Smooth muscle cell (in vitro differentiated cells): ENCODE measurements around the gene ANKRD11. TPM values are rescaled to one million over a fixed set of nuclear protein-coding genes. Genes with fewer than 3 reads are reported as not detected.

ENCODE experiments used
- DNase-seq: peaks from one replicate; lab custom pipeline; 2025; ENCODE audit not compliant: unreplicated experiment; lab: John Stamatoyannopoulos, UW
- H2AFZ ChIP-seq: fragments of 200-600 bp; sonication (generic); 2 replicates; pipeline ENCODE4 v1.6.0; 2016; ENCODE audit warnings: antibody characterized with exemption, low read depth, mild to moderate bottlenecking
- H3F3A ChIP-seq: fragments of 200-600 bp; sonication (generic); 2 replicates; pipeline ENCODE4 v1.6.0; 2017; ENCODE audit warnings: antibody characterized with exemption, low read depth
- H3K27ac ChIP-seq: fragments of 200-600 bp; sonication (generic); 2 replicates; pipeline ENCODE4 v1.5.1; 2016; ENCODE audit warnings: low read depth, mild to moderate bottlenecking
- H3K27me3 ChIP-seq: fragments of 200-600 bp; sonication (generic); 2 replicates; pipeline ENCODE4 v1.6.1; 2016; ENCODE audit warnings: low read depth, mild to moderate bottlenecking
- H3K36me3 ChIP-seq: fragments of 200-600 bp; sonication (generic); 2 replicates; pipeline ENCODE4 v1.5.1; 2016; ENCODE audit warnings: low read depth
- H3K4me1 ChIP-seq: fragments of 200-600 bp; sonication (generic); 2 replicates; pipeline ENCODE4 v1.5.1; 2016; ENCODE audit warnings: low read depth
- H3K4me2 ChIP-seq: fragments of 200-600 bp; sonication (generic); 2 replicates; pipeline ENCODE4 v1.6.0; 2016; ENCODE audit warnings: mild to moderate bottlenecking
- H3K4me3 ChIP-seq: fragments of 200-600 bp; sonication (generic); 2 replicates; pipeline ENCODE4 v1.5.1; 2016; ENCODE audit warnings: mild to moderate bottlenecking
- H3K79me2 ChIP-seq: fragments of 200-600 bp; sonication (generic); 2 replicates; pipeline ENCODE4 v1.6.0; 2016; ENCODE audit warnings: low read depth, mild to moderate bottlenecking
- H3K9ac ChIP-seq: fragments of 200-600 bp; sonication (generic); 2 replicates; pipeline ENCODE4 v1.6.0; 2016; ENCODE audit warnings: low read depth
- H3K9me3 ChIP-seq: fragments of 200-600 bp; sonication (generic); replicated peaks from 2 replicates; pipeline ENCODE4 v1.5.1; 2016; ENCODE audit warnings: low read depth
- H4K20me1 ChIP-seq: fragments of 200-600 bp; sonication (generic); 2 replicates; pipeline ENCODE4 v1.6.0; 2016; ENCODE audit warnings: low read depth
- WGBS: methylation state at CpG from one replicate; pipeline ENCODE4 v1.1.7; 2016; ENCODE audit warnings: low lambda C conversion rate; 5-methylcytosine and 5-hydroxymethylcytosine counted together
- polyA plus RNA-seq: library from polyadenylated mRNA; unstranded; fragments of >200 nt; fragmentation: Nextera tagmentation; extraction: Ambion mirVana; gene quantifications from 2 replicates; pipeline ENCODE4 v1.2.1, GENCODE V29; 2016
- total RNA-seq: library from RNA; depleted of rRNA; stranded (reverse); fragments of >200 nt; gene quantifications from 2 replicates; pipeline ENCODE4 v1.2.3, GENCODE V29; 2014
- TF ChIP-seq, protein P1 (sequence below): fragments of 200-600 bp; sonication (generic); IDR thresholded peaks from 2 replicates; pipeline ENCODE4 v1.5.1; 2017; ENCODE audit warnings: borderline replicate concordance, mild to moderate bottlenecking, antibody characterized with exemption; ENCODE audit not compliant: insufficient read depth, poor library complexity, severe bottlenecking

The ANKRD11 gene
- total and polyA plus RNA-seq, 2 experiments from 2014 or later = 31.5 to 105 TPM

DNA sequence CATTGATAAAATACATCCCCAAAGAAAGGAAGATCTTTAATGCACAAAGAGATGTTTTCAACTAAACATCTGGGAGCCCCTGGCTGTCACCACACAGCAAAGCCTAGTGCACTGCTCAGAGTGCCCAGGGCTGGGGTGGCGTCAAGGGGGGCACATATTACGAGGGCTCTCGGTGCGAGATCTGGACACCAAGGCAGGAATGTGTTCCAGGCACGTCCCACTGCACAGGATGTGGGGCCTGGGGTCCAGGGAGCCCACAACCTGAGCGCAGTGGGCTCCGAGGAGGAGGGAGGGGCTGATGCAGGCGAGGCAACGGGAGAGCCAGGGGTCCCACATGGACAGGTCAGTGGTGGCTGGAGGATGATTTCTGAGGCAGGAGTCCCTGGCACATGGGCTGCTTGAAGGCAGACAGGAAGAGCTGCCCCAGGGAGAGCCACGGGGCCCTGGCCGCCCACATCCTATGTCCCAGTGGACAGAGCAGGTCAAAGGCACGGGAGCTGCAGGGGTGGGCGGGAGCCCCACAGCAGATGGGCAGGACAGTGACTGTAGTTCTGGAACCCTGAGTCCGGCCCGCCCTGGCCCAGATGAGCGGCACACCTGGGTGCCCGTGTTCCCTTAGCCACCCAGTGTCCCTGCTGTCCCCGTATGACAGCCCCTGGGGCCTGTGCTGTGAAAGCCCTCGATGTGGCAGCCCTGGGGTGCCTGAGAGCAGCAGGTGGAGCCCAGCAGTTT is 216.5 kb downstream of the ANKRD11 start:
- peaks cover 5% of the 10 kb centered on the region for H3K79me2 ChIP-seq
- H3K4me2 ChIP-seq = no peak overlapping the region
- no peaks in the 10 kb centered on the region for H3K27me3 ChIP-seq
- H3F3A ChIP-seq = no peaks in the 10 kb centered on the region
- no peaks in the 10 kb centered on the region for H3K36me3 ChIP-seq
- no peaks in the 10 kb centered on the region for H3K4me1 ChIP-seq
- 96% methylated on average over 19 of the region's 19 CpGs for WGBS
- H2AFZ ChIP-seq = no peak overlapping the region
- H4K20me1 ChIP-seq = peaks cover 60% of the 10 kb centered on the region
- no peak overlapping the region for H3K27ac ChIP-seq
- no peaks in the 10 kb centered on the region for H3K9me3 ChIP-seq
- TF ChIP-seq, protein P1, sequence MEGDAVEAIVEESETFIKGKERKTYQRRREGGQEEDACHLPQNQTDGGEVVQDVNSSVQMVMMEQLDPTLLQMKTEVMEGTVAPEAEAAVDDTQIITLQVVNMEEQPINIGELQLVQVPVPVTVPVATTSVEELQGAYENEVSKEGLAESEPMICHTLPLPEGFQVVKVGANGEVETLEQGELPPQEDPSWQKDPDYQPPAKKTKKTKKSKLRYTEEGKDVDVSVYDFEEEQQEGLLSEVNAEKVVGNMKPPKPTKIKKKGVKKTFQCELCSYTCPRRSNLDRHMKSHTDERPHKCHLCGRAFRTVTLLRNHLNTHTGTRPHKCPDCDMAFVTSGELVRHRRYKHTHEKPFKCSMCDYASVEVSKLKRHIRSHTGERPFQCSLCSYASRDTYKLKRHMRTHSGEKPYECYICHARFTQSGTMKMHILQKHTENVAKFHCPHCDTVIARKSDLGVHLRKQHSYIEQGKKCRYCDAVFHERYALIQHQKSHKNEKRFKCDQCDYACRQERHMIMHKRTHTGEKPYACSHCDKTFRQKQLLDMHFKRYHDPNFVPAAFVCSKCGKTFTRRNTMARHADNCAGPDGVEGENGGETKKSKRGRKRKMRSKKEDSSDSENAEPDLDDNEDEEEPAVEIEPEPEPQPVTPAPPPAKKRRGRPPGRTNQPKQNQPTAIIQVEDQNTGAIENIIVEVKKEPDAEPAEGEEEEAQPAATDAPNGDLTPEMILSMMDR = no peak
- DNase-seq = no peak
- no peak overlapping the region for H3K4me3 ChIP-seq
- H3K9ac ChIP-seq = no peak overlapping the region

DNA sequence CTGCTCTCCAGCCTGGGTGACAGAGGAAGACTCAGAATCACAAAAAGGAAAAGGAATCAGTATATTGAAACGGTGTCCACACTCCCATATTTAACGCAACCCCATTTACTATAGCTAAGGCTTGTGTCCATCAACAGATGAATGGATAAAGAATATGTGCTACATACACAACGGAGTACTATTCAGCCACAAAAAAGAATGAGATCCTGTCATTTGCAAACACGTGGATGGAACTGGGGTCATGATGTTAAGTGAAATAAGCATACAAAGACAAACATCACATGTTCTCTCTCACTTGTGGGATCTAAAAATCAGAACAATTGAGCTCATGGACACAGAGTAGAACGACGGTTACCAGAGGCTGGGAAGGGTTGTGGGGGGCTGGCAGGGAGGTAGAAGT is 217.7 kb downstream of the ANKRD11 start:
- Histone ChIP-seq H3F3A (no peaks in the 10 kb centered on the region), H3K9me3 (no peaks in the 10 kb centered on the region), H3K4me1 (no peaks in the 10 kb centered on the region), H2AFZ (no peak overlapping the region), H3K79me2 (peaks cover 5% of the 10 kb centered on the region), H3K36me3 (no peaks in the 10 kb centered on the region), H3K4me2 (no peak overlapping the region), H3K27ac (no peak overlapping the region), H3K4me3 (no peak overlapping the region), H3K27me3 (no peaks in the 10 kb centered on the region), H3K9ac (no peak overlapping the region), H4K20me1 (peaks cover 48% of the 10 kb centered on the region)
- 96% methylated on average over 6 of the region's 6 CpGs for WGBS
- no peak for DNase-seq
- TF ChIP-seq, protein P1 = no peak

- Histone ChIP-seq H3K4me3 (no peak overlapping the region), H3K9me3 (no peaks in the 10 kb centered on the region), H3K4me1 (no peaks in the 10 kb centered on the region), H3K9ac (no peak overlapping the region), H3K27ac (no peak overlapping the region), H3F3A (no peaks in the 10 kb centered on the region), H3K27me3 (no peaks in the 10 kb centered on the region), H3K4me2 (no peak overlapping the region), H3K36me3 (no peaks in the 10 kb centered on the region), H2AFZ (no peak overlapping the region), H4K20me1 (peaks cover 34% of the 10 kb centered on the region), H3K79me2 (peaks cover 5% of the 10 kb centered on the region)
- TF ChIP-seq, protein P1 = no peak
- WGBS = 96% methylated on average over 32 of the region's 32 CpGs
- DNase-seq = no peak
Observed at GRCh38 chr16:89270666-89271345, 219.6 kb downstream of the ANKRD11 start.
